Ishikawa (cell line): ENCODE measurements around the gene KCTD16.

Experiments used
- EP300 ChIP-seq: IDR thresholded peaks from 2 replicates; pipeline ENCODE4 v1.6.1; 2012; ENCODE audit warnings: borderline replicate concordance
- ZBTB7A ChIP-seq: IDR thresholded peaks from 2 replicates; pipeline ENCODE4 v1.6.1; 2012; ENCODE audit warnings: low read depth

GRCh38 chr5:144142139-144142823 lies 28.4 kb upstream of the KCTD16 start:
- TF ChIP-seq ZBTB7A (no peak), EP300 (no peak)
